ENCODE data around the gene FBLN1. TPM values are rescaled to one million over a fixed set of nuclear protein-coding genes. Genes with fewer than 3 reads are reported as not detected.

The FBLN1 gene
- total and polyA plus RNA-seq, 5 donors from 2014 or later, result 0.49 TPM; not detected in 4

GRCh38 chr22:45568213-45568612 lies 65.5 kb downstream of the FBLN1 start:
- Mint-ChIP-seq H3K9me3 (peaks cover 2 to 21% (median 4%) of the 10 kb centered on the region in 7 donors), H3K27ac (no peak overlapping the region), H3K4me3 (no peak overlapping the region), H3K4me1 (no peaks in the 10 kb centered on the region), H3K27me3 (peaks cover 14% of the 10 kb centered on the region), H3K36me3 (no peaks in the 10 kb centered on the region)
- Histone ChIP-seq H3K27me3 (ENCODE audit: control insufficient read depth, insufficient read depth, low read length) (no peaks in the 10 kb centered on the region), H3K4me1 (ENCODE audit: control insufficient read depth, insufficient read depth, low read length, poor library complexity, severe bottlenecking) (no peaks in the 10 kb centered on the region), H3K4me3 (ENCODE audit: low read depth, low read length) (no peak overlapping the region), H3K27ac (ENCODE audit: insufficient read depth, low read length, poor library complexity, severe bottlenecking) (no peak overlapping the region), H3K9me3 (ENCODE audit: control insufficient read depth in 2 of 2, low read length in 2 of 2) (peaks cover 0 to 9% of the 10 kb centered on the region in 2 experiments), H3K36me3 (ENCODE audit: control insufficient read depth, insufficient read depth, low read length) (no peaks in the 10 kb centered on the region)
- DNase-seq, result no peak
- ATAC-seq (ENCODE audit: low read depth in 2 of 2), result no peak

GRCh38 chr22:45571089-45571488 lies 68.4 kb downstream of the FBLN1 start:
- H3K9me3 Mint-ChIP-seq, result peaks cover 2 to 21% (median 7%) of the 10 kb centered on the region in 7 donors
- no peaks in the 10 kb centered on the region for H3K36me3 Mint-ChIP-seq
- no peak overlapping the region for H3K4me3 Mint-ChIP-seq

GRCh38 chr22:45572444-45572843 lies 69.8 kb downstream of the FBLN1 start:
- H3K27me3 Mint-ChIP-seq, result peaks cover 10% of the 10 kb centered on the region
- no peak overlapping the region for H3K27ac ChIP-seq (ENCODE audit: insufficient read depth, low read length, poor library complexity, severe bottlenecking)
- peaks cover 0 to 3% (median 0%) of the 10 kb centered on the region in 4 donors for H3K4me1 Mint-ChIP-seq
- H3K27ac Mint-ChIP-seq, result no peak overlapping the region
- H3K36me3 ChIP-seq (ENCODE audit: control insufficient read depth, insufficient read depth, low read length), result no peaks in the 10 kb centered on the region
- DNase-seq (no peak), ATAC-seq (ENCODE audit: low read depth in 2 of 2) (no peak)
- H3K4me1 ChIP-seq (ENCODE audit: control insufficient read depth, insufficient read depth, low read length, poor library complexity, severe bottlenecking), result no peaks in the 10 kb centered on the region
- peaks cover 0 to 9% of the 10 kb centered on the region in 2 experiments for H3K9me3 ChIP-seq (ENCODE audit: control insufficient read depth in 2 of 2, low read length in 2 of 2)
- H3K4me3 ChIP-seq (ENCODE audit: low read depth, low read length), result no peak overlapping the region
- H3K36me3 Mint-ChIP-seq, result no peaks in the 10 kb centered on the region
- H3K27me3 ChIP-seq (ENCODE audit: control insufficient read depth, insufficient read depth, low read length), result no peaks in the 10 kb centered on the region
- H3K4me3 Mint-ChIP-seq, result no peak overlapping the region
- H3K9me3 Mint-ChIP-seq, result peaks cover 2 to 21% (median 7%) of the 10 kb centered on the region in 7 donors

More at GRCh38 chr22:45571089-45571488, 68.4 kb downstream of the FBLN1 start:
- Mint-ChIP-seq H3K4me1 (peaks cover 0 to 2% (median 0%) of the 10 kb centered on the region in 4 donors), H3K27ac (no peak overlapping the region), H3K27me3 (peaks cover 9% of the 10 kb centered on the region)
- ATAC-seq (ENCODE audit: low read depth in 2 of 2) (no peak), DNase-seq (no peak)
- H3K4me1 ChIP-seq (ENCODE audit: control insufficient read depth, insufficient read depth, low read length, poor library complexity, severe bottlenecking), result no peaks in the 10 kb centered on the region
- H3K9me3 ChIP-seq (ENCODE audit: control insufficient read depth in 2 of 2, low read length in 2 of 2), result peaks cover 0 to 9% of the 10 kb centered on the region in 2 experiments
- H3K4me3 ChIP-seq (ENCODE audit: low read depth, low read length), result no peak overlapping the region
- H3K27me3 ChIP-seq (ENCODE audit: control insufficient read depth, insufficient read depth, low read length), result no peaks in the 10 kb centered on the region
- H3K27ac ChIP-seq (ENCODE audit: insufficient read depth, low read length, poor library complexity, severe bottlenecking), result no peak overlapping the region
- no peaks in the 10 kb centered on the region for H3K36me3 ChIP-seq (ENCODE audit: control insufficient read depth, insufficient read depth, low read length)

GRCh38 chr22:45574069-45574703 lies 71.5 kb downstream of the FBLN1 start:
- no peaks in the 10 kb centered on the region for H3K27me3 ChIP-seq (ENCODE audit: control insufficient read depth, insufficient read depth, low read length)
- Mint-ChIP-seq H3K9me3 (peaks cover 2 to 19% (median 7%) of the 10 kb centered on the region in 7 donors), H3K36me3 (no peaks in the 10 kb centered on the region), H3K27me3 (peaks cover 15% of the 10 kb centered on the region), H3K4me1 (peaks cover 0 to 7% (median 0%) of the 10 kb centered on the region in 4 donors), H3K27ac (no peak overlapping the region), H3K4me3 (no peak overlapping the region)
- no peaks in the 10 kb centered on the region for H3K36me3 ChIP-seq (ENCODE audit: control insufficient read depth, insufficient read depth, low read length)
- no peak overlapping the region for H3K4me3 ChIP-seq (ENCODE audit: low read depth, low read length)
- H3K4me1 ChIP-seq (ENCODE audit: control insufficient read depth, insufficient read depth, low read length, poor library complexity, severe bottlenecking), result no peaks in the 10 kb centered on the region
- ATAC-seq (ENCODE audit: low read depth in 2 of 2), result no peak
- peaks cover 0 to 9% of the 10 kb centered on the region in 2 experiments for H3K9me3 ChIP-seq (ENCODE audit: control insufficient read depth in 2 of 2, low read length in 2 of 2)
- DNase-seq, result no peak
- H3K27ac ChIP-seq (ENCODE audit: insufficient read depth, low read length, poor library complexity, severe bottlenecking), result no peak overlapping the region

- H3K9me3 ChIP-seq (ENCODE audit: control insufficient read depth in 2 of 2, low read length in 2 of 2), result peaks cover 0 to 9% of the 10 kb centered on the region in 2 experiments
- no peak overlapping the region for H3K27ac ChIP-seq (ENCODE audit: insufficient read depth, low read length, poor library complexity, severe bottlenecking)
- Mint-ChIP-seq H3K9me3 (peaks cover 0 to 13% (median 7%) of the 10 kb centered on the region in 7 donors), H3K36me3 (no peaks in the 10 kb centered on the region), H3K27ac (peak overlapping the region in 1 of 3 donors; percentile 60), H3K4me1 (peaks cover 0 to 7% (median 0%) of the 10 kb centered on the region in 4 donors), H3K4me3 (no peak overlapping the region), H3K27me3 (peaks cover 20% of the 10 kb centered on the region)
- no peak for ATAC-seq (ENCODE audit: low read depth in 2 of 2)
- H3K36me3 ChIP-seq (ENCODE audit: control insufficient read depth, insufficient read depth, low read length), result no peaks in the 10 kb centered on the region
- no peak for DNase-seq
- H3K4me3 ChIP-seq (ENCODE audit: low read depth, low read length), result no peak overlapping the region
- no peaks in the 10 kb centered on the region for H3K4me1 ChIP-seq (ENCODE audit: control insufficient read depth, insufficient read depth, low read length, poor library complexity, severe bottlenecking)
- no peaks in the 10 kb centered on the region for H3K27me3 ChIP-seq (ENCODE audit: control insufficient read depth, insufficient read depth, low read length)
Measured at GRCh38 chr22:45575173-45575572, 72.5 kb downstream of the FBLN1 start.

GRCh38 chr22:45575607-45576272 lies 73.1 kb downstream of the FBLN1 start:
- peaks cover 20% of the 10 kb centered on the region for H3K27me3 Mint-ChIP-seq
- Histone ChIP-seq H3K27ac (ENCODE audit: insufficient read depth, low read length, poor library complexity, severe bottlenecking) (no peak overlapping the region), H3K4me1 (ENCODE audit: control insufficient read depth, insufficient read depth, low read length, poor library complexity, severe bottlenecking) (no peaks in the 10 kb centered on the region), H3K4me3 (ENCODE audit: low read depth, low read length) (no peak overlapping the region), H3K36me3 (ENCODE audit: control insufficient read depth, insufficient read depth, low read length) (no peaks in the 10 kb centered on the region), H3K9me3 (ENCODE audit: control insufficient read depth in 2 of 2, low read length in 2 of 2) (peaks cover 0 to 6% of the 10 kb centered on the region in 2 experiments), H3K27me3 (ENCODE audit: control insufficient read depth, insufficient read depth, low read length) (no peaks in the 10 kb centered on the region)
- peak overlapping the region in 1 of 3 donors; percentile 60 for H3K27ac Mint-ChIP-seq
- peaks cover 0 to 7% (median 0%) of the 10 kb centered on the region in 4 donors for H3K4me1 Mint-ChIP-seq
- no peaks in the 10 kb centered on the region for H3K36me3 Mint-ChIP-seq
- no peak for ATAC-seq (ENCODE audit: low read depth in 2 of 2)
- DNase-seq, result no peak
- H3K9me3 Mint-ChIP-seq, result peaks cover 0 to 7% (median 4%) of the 10 kb centered on the region in 7 donors
- no peak overlapping the region for H3K4me3 Mint-ChIP-seq

GRCh38 chr22:45576273-45576625 lies 73.6 kb downstream of the FBLN1 start:
- no peak for ATAC-seq (ENCODE audit: low read depth in 2 of 2)

More at GRCh38 chr22:45576273-45576625, 73.6 kb downstream of the FBLN1 start:
- Histone ChIP-seq H3K27me3 (ENCODE audit: control insufficient read depth, insufficient read depth, low read length) (no peaks in the 10 kb centered on the region), H3K36me3 (ENCODE audit: control insufficient read depth, insufficient read depth, low read length) (no peaks in the 10 kb centered on the region), H3K4me3 (ENCODE audit: low read depth, low read length) (no peak overlapping the region), H3K4me1 (ENCODE audit: control insufficient read depth, insufficient read depth, low read length, poor library complexity, severe bottlenecking) (no peaks in the 10 kb centered on the region), H3K27ac (ENCODE audit: insufficient read depth, low read length, poor library complexity, severe bottlenecking) (no peak overlapping the region), H3K9me3 (ENCODE audit: control insufficient read depth in 2 of 2, low read length in 2 of 2) (peaks cover 0 to 4% of the 10 kb centered on the region in 2 experiments)
- Mint-ChIP-seq H3K27ac (no peak overlapping the region), H3K4me3 (no peak overlapping the region), H3K27me3 (peaks cover 20% of the 10 kb centered on the region), H3K9me3 (peaks cover 0 to 6% (median 4%) of the 10 kb centered on the region in 7 donors), H3K36me3 (no peaks in the 10 kb centered on the region), H3K4me1 (peaks cover 0 to 7% (median 0%) of the 10 kb centered on the region in 4 donors)
- DNase-seq, result no peak

Data from CD4-positive, CD25-positive, alpha-beta regulatory T cell (primary cell).